C4-2B (cell line): ENCODE results near the gene PC.
A peak's percentile ranks its signal among the peaks of the same experiment; 100 is the strongest.

Experiments
- H3K27ac ChIP-seq: fragments of 450-650 bp; 2 replicates; pipeline ENCODE4 v1.5.1; 2017
- ZFX ChIP-seq: fragments of 450-650 bp; IDR thresholded peaks from 2 replicates; pipeline ENCODE4 v1.6.1; 2017
- TF ChIP-seq, protein P1 (sequence below): fragments of 450-650 bp; conservative IDR thresholded peaks from 2 replicates; pipeline ENCODE4 v1.5.1; 2017; ENCODE audit warnings: mild to moderate bottlenecking

Gene PC

DNA sequence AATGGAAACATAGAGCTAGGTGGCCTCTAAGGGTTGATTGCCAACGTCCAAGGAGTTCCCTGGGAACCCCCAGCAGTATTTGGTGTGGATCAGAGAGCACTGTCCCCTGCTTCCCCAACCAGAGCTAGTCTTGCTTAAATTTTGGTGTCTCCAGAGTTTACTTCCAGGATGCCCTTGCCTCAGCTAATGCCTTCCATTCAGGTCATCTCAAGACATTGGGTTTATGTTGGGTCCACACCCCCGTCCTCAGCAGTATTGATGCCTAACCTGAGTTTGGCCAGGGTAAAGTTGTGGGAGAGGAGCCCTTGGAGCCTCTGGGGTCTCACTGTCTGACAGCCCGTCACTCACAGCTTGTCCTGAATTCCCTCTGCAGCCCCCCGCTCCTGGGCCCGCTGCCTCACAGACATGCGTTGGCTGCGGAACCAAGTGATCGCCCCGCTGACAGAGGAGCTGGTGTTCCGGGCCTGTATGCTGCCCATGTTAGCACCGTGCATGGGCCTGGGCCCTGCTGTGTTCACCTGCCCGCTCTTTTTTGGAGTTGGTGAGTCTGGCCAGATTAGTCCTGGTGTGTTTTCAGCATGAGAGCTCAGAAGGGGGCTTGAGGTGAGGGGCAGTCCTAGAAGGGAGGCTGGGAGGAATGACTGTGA lies 113.6 kb downstream of the PC start:
- no peak for TF ChIP-seq ZFX
- TF ChIP-seq, protein P1, sequence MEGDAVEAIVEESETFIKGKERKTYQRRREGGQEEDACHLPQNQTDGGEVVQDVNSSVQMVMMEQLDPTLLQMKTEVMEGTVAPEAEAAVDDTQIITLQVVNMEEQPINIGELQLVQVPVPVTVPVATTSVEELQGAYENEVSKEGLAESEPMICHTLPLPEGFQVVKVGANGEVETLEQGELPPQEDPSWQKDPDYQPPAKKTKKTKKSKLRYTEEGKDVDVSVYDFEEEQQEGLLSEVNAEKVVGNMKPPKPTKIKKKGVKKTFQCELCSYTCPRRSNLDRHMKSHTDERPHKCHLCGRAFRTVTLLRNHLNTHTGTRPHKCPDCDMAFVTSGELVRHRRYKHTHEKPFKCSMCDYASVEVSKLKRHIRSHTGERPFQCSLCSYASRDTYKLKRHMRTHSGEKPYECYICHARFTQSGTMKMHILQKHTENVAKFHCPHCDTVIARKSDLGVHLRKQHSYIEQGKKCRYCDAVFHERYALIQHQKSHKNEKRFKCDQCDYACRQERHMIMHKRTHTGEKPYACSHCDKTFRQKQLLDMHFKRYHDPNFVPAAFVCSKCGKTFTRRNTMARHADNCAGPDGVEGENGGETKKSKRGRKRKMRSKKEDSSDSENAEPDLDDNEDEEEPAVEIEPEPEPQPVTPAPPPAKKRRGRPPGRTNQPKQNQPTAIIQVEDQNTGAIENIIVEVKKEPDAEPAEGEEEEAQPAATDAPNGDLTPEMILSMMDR: no peak
- peak overlapping the region; percentile 96; the same call in 1 of the 2 replicates for H3K27ac ChIP-seq

DNA sequence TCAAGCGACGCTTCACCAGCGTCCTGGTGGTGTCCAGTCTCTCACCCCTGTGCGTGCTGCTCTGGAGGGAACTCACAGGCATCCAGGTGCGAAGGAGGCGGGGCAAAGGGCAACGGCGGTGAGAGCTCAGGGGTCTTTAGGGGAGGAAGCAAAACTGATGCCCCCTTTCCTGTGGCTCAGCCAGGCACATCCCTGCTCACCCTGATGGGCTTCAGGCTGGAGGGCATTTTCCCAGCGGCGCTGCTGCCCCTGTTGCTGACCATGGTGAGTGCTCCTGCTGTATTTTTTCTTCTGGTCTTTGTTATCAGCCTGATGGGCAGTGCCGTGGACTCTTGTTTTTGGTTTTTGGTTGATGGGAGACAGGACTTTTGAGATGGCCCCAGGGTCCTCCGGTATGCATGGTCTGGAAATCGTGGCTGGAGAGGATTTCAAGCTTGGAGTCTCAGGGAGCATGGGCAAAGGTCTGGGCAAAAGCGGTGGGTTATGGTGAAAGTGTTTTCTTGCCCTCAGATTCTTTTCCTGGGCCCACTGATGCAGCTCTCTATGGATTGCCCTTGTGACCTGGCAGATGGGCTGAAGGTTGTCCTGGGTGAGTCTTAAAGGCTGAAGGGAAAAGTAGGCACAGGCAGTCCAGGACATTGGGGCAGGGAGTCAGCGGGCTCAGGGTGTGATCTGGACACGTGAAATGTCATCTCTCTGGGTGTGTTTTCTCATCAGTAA lies 114.2 kb downstream of the PC start:
- H3K27ac ChIP-seq: peak overlapping the region; percentile 96
- TF ChIP-seq, protein P1: no peak
- TF ChIP-seq ZFX: no peak

DNA sequence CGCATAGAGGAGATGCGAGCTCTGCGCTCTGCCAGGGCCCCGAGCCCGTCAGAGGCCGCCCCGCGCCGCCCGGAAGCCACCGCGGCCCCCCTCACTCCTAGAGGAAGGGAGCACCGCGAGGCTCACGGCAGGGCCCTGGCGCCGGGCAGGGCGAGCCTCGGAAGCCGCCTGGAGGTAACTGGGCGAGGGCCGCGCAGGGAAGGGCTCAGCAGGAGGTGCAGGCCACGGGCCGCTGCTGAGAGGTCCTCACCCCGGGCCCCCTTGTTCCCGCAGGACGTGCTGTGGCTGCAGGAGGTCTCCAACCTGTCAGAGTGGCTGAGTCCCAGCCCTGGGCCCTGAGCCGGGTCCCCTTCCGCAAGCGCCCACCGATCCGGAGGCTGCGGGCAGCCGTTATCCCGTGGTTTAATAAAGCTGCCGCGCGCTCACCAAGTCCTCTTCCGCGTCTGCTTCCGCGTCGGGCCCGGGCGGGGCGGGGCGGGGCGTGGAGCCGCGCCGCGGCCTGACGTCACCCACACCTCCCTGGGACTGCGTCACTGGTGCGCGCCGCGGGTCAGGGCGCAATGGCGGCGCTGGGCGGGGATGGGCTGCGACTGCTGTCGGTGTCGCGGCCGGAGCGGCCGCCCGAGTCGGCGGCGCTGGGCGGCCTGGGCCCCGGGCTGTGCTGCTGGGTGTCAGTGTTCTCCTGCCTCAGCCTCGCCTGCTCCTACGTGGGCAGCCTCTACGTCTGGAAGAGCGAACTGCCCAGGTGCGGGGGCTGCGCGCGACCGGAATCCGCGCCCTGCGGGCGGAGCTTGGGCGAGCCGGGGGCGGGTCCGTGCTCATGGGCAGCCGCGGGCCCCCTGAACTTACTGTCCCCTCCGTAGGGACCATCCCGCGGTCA lies 115.0 kb downstream of the PC start, which contains the start of gene RCE1:
Gene RCE1, plus strand, starts transcription at position 546 of the 880 bp plus-strand sequence. Its CDS starts 15 bp downstream, at position 561.
- peak within 1 kb of the TSS; percentile 96 for H3K27ac ChIP-seq
- peak; percentile 95; the same call in 1 of the 2 replicates for TF ChIP-seq ZFX
- TF ChIP-seq, protein P1: no peak

DNA sequence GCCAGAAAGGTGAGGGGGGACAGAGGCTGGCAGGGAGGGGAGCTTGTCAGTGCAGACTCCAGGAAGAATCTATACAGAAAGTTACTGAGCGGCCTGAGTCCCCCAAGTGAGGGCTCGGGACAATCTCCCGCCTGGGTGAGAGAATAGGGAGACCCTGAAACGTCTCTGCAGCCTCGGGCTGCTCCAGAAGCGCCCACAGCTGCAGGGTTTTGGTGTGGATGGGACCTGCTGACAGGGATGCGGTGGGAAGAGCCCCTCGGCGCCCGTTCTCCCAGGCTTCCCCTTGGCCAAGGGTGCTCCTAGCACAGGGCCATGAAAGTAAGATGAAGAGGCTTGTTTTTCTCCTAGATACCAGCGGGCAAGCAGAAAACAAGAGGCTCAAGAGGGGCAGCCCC lies 115.7 kb downstream of the PC start:
- TF ChIP-seq, protein P1: no peak
- no peak for TF ChIP-seq ZFX
- H3K27ac ChIP-seq: peak overlapping the region; percentile 96

DNA sequence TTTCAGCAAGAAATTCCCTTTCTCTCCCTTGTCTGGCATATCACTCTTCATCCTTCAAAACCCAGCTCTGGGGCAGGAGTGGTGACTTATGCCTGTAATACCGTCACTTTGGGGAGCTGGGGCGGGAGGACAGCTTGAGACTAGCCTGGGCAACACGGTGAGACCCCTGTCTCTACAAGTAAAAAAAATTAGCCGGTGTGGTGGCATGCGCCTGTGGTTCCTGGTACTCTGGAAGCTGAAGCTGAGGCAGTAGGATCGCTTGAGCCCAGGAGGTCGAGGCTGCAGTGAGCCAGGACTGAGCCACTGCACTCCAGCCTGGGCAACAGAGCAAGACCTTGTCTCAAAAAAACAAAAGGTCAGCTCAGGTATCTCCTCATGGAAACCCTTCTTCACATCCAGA lies 116.3 kb downstream of the PC start:
- no peak for TF ChIP-seq ZFX
- TF ChIP-seq, protein P1: no peak
- H3K27ac ChIP-seq: peak overlapping the region; percentile 96; the same call in 1 of the 2 replicates

DNA sequence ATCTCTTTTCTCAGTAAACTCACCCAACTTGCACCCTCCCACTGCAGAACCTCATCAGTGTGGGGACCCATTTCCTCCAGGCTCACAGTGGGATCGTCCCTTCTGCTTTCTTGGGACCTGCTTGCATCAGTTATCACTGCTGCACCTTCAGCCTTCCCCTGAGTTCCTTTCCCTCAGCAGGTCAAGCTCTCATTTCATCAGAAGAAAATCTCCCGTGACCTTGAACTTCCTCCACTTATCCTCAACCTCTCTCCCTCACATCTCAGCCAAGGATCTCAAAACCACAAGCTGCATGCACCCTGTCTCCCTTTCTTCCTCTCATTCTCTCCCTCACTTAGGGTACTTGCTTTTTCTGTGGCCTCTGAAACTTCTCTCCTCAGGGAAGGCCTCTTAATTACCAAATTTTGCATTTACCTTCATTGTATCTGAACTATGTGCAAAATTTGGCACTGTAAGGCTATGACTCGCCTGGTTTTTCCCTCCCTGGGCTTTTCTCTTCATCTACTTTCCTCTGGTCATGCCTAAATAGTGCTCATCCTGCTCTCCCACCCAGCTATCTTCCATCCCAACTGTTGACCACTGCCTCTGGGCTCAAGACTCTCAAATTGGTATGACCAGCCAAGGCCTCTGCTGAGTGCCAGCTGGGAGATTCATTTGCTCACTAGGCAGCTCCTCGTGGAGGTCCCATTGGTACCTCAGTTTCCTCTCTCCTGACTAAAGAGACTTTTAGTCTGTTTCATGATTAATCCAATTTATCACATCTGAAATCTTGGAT lies 117.7 kb downstream of the PC start:
- no peak for TF ChIP-seq ZFX
- TF ChIP-seq, protein P1: no peak
- no peak overlapping the region for H3K27ac ChIP-seq
